Spleen (tissue), 11 donors: Measurements from ENCODE around the gene GTPBP1. TPM values are rescaled to one million over a fixed set of nuclear protein-coding genes. Genes with fewer than 3 reads are reported as not detected.

Experiments used
- DNase-seq: peaks from one replicate; pipeline ENCODE4 v3.0.0-alpha.2; 2020
- H3K27ac ChIP-seq, 8 donors: fragments of 200-600 bp; sonication (generic) in 7 of 8; 1 replicate in 4 of 8; 2 replicates in 4 of 8; pipeline versions ENCODE4 v1.5.0 to v1.8.0; 2016 to 2021; ENCODE audit warnings: inconsistent platforms in 4 of 8, mild to moderate bottlenecking in 4 of 8, moderate library complexity in 1 of 8
- H3K27me3 ChIP-seq, 7 donors: fragments of 200-600 bp; sonication (generic) in 6 of 7; replicated peaks in 1 of 7; 1 replicate in 4 of 7; 2 replicates in 3 of 7; pipeline versions ENCODE4 v1.5.0 to v1.8.0; 2016 to 2021; ENCODE audit warnings: inconsistent platforms in 3 of 7, mild to moderate bottlenecking in 1 of 7
- H3K36me3 ChIP-seq, 6 donors: fragments of 200-600 bp; sonication (generic) in 5 of 6; 1 replicate in 4 of 6; 2 replicates in 2 of 6; pipeline versions ENCODE4 v1.5.0 to v1.8.0; 2016 to 2021; ENCODE audit warnings: inconsistent platforms in 2 of 6
- H3K4me1 ChIP-seq, 6 donors: fragments of 200-600 bp; sonication (generic) in 5 of 6; 1 replicate in 3 of 6; 2 replicates in 3 of 6; pipeline versions ENCODE4 v1.5.0 to v1.8.0; 2016 to 2021; ENCODE audit warnings: inconsistent platforms in 3 of 6
- H3K4me3 ChIP-seq, 8 donors: fragments of 200-600 bp; sonication (generic) in 7 of 8; 1 replicate in 4 of 8; 2 replicates in 4 of 8; pipeline versions ENCODE4 v1.5.0 to v1.8.0; 2016 to 2021; ENCODE audit warnings: inconsistent platforms in 4 of 8, mild to moderate bottlenecking in 4 of 8, moderate library complexity in 2 of 8
- H3K9me3 ChIP-seq, 8 donors: fragments of 200-600 bp; sonication (generic) in 7 of 8; 1 replicate in 4 of 8; 2 replicates in 4 of 8; pipeline versions ENCODE4 v1.5.0 to v1.8.0; 2016 to 2021; ENCODE audit warnings: inconsistent platforms in 4 of 8
- POLR2A ChIP-seq, 3 donors: fragments of 450-650 bp; IDR thresholded peaks; one replicate each; pipeline ENCODE4 v1.5.1; 2017; ENCODE audit warnings: antibody characterized with exemption in 3 of 3, mild to moderate bottlenecking in 1 of 3
- POLR2AphosphoS5 ChIP-seq, 3 donors: sonication (generic); formaldehyde crosslinking; IDR thresholded peaks; one replicate each; pipeline ENCODE4 v1.5.1; 2017; ENCODE audit warnings: antibody characterized with exemption in 3 of 3
- WGBS, 5 donors: extraction: QIAGEN DNeasy Blood & Tissue Kit in 3 of 5; methylation state at CpG; one replicate each; pipeline versions ENCODE4 v1.1.5 to v1.1.7; 2013 to 2018; 5-methylcytosine and 5-hydroxymethylcytosine counted together
- intact Hi-C: fragments of 100-400 bp; cut with DNase I; formaldehyde crosslinking; loops from one replicate; pipeline ENCODE4 v1.15.0; 2023; ENCODE audit warnings: low total_unique reads
- polyA plus RNA-seq, 3 donors: library from polyadenylated mRNA; stranded (reverse); fragments of 200-250 nt; gene quantifications; one replicate each; pipeline ENCODE4 v1.2.1, GENCODE V29; 2013
- total RNA-seq, 7 donors: library from RNA; depleted of rRNA in 3 of 7; stranded (reverse); fragments of >200 nt in 3 of 7; fragmentation: NEBNext Ultra II Directional in 4 of 7; extraction: Animal tissue kit (Norgen Biotek cat#: 25700) in 4 of 7; gene quantifications; one replicate each; pipeline versions ENCODE4 v1.1.0 to v1.2.1, GENCODE V29; 2016 to 2021
- TF ChIP-seq, protein P1 (sequence below), 11 experiments: fragments of 200-600 bp in 7 of 11; fragments of 450-650 bp in 4 of 11; sonication (generic) in 4 of 11; IDR thresholded peaks in 8 of 11; conservative IDR thresholded peaks in 3 of 11; 1 replicate in 7 of 11; 2 replicates in 4 of 11; pipeline versions ENCODE4 v1.4.0 to v1.8.0; 2016 to 2021; ENCODE audit warnings: antibody characterized with exemption in 11 of 11, inconsistent platforms in 4 of 11, mild to moderate bottlenecking in 1 of 11
- donor health status: healthy with polysubstance abuse.
- donor health status: DM: no; HTN: no; CAD: no; lungs with moderate emphysema.
- donor health status: DM: no; HTN: no; CAD: no.
- donor health status: Bipolar disorder and iron deficiency.
- donor health status: healthy.
- donor health status: DM: no; HTN: no; CAD: no.
- donor health status: DM: yes; HTN: yes; CAD: no.

GTPBP1 gene
- total and polyA plus RNA-seq, 10 donors: 9.7 to 134 (median 91.3) TPM

DNA sequence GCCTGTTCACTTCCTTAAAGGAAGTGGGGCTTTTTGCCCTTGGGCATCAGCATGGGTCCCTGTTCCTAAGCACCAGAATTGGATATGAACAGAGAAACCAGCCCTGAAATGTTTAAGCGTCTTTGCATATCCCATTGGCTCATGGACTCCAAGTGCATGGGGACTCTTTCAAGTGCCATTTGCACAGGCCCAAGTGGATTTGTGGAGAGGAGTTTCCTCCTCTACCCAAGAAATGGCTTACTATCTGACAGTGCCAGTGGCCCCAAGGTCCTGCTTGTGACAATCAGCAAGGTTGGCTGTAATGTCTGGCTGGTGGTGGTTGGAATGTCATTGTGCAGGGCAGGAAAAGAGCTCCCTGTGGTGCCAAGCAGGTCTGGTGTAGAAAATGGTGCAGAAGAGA lies 20.0 kb upstream of the GTPBP1 start:
- DNase-seq: no peak
- TF ChIP-seq POLR2A (IDR thresholded peaks at IDR 0.05) (no peak), POLR2AphosphoS5 (IDR thresholded peaks at IDR 0.05) (no peak)
- TF ChIP-seq, protein P1, sequence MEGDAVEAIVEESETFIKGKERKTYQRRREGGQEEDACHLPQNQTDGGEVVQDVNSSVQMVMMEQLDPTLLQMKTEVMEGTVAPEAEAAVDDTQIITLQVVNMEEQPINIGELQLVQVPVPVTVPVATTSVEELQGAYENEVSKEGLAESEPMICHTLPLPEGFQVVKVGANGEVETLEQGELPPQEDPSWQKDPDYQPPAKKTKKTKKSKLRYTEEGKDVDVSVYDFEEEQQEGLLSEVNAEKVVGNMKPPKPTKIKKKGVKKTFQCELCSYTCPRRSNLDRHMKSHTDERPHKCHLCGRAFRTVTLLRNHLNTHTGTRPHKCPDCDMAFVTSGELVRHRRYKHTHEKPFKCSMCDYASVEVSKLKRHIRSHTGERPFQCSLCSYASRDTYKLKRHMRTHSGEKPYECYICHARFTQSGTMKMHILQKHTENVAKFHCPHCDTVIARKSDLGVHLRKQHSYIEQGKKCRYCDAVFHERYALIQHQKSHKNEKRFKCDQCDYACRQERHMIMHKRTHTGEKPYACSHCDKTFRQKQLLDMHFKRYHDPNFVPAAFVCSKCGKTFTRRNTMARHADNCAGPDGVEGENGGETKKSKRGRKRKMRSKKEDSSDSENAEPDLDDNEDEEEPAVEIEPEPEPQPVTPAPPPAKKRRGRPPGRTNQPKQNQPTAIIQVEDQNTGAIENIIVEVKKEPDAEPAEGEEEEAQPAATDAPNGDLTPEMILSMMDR (IDR thresholded peaks at IDR 0.05 in 8 of 11, conservative IDR thresholded peaks at IDR 0.05 in 3 of 11): no peak
- H3K4me1 ChIP-seq: peaks cover 6 to 31% (median 16%) of the 10 kb centered on the region in 6 donors
- intact Hi-C loops: no loop called here
- WGBS, 5 donors: 90 to 100% (median 92%) methylated on average over 1 of the region's 1 CpG
- H3K27me3 ChIP-seq: no peaks in the 10 kb centered on the region
- no peak overlapping the region for H3K27ac ChIP-seq
- no peaks in the 10 kb centered on the region for H3K9me3 ChIP-seq
- peaks cover 0 to 81% (median 65%) of the 10 kb centered on the region in 6 donors for H3K36me3 ChIP-seq
- H3K4me3 ChIP-seq: no peak overlapping the region

DNA sequence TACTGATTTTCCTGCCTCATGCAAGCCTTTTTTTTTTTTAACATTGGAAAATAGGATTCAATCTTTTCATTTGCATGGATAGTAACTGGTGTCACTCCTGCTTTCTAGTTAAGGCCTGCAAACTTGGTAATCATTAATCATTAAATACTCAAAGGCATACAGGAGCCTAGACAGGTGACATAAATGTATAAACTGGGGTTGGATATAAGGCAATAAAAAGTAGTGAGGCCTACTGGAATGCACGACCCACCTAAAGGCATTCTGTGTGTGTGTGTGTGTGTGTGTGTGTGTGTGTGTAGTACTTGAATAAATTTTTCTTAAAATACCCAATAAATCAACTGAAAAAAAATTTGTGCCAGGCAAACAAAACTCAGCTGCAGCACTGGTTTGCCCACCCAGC lies 16.1 kb upstream of the GTPBP1 start:
- intact Hi-C loops: no loop called here
- Histone ChIP-seq H3K9me3 (no peaks in the 10 kb centered on the region), H3K4me1 (peaks cover 0 to 17% (median 7%) of the 10 kb centered on the region in 6 donors), H3K4me3 (no peak overlapping the region), H3K27me3 (no peaks in the 10 kb centered on the region), H3K27ac (no peak overlapping the region), H3K36me3 (peaks cover 0 to 98% (median 54%) of the 10 kb centered on the region in 6 donors)
- TF ChIP-seq, protein P1 (IDR thresholded peaks at IDR 0.05 in 8 of 11, conservative IDR thresholded peaks at IDR 0.05 in 3 of 11): no peak
- TF ChIP-seq POLR2A (IDR thresholded peaks at IDR 0.05): no peak
- no peak for TF ChIP-seq POLR2AphosphoS5 (IDR thresholded peaks at IDR 0.05)
- no peak for DNase-seq
- WGBS, 5 donors: 75 to 93% (median 86%) methylated on average over 1 of the region's 1 CpG

DNA sequence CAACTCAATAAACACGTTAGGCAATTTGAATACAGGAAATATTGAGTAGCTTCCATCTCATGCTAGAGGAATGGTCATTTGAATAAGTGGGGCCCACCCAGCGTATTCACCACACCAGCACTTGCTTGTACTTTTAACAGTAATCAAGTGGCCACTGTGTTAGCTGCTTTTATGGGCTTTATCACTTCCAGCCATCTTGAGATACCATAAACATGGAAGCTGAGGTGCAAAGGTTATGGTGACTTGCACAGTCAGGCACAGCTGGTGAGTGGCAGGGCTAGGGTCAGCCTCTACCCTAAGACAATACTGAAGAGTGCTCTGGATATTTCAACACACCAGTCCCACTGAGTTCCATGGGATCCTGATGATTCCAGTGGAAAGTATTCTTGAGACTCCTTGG lies 11.7 kb upstream of the GTPBP1 start:
- WGBS, 5 donors: 66 to 75% (median 71%) methylated on average over 2 of the region's 2 CpGs
- Histone ChIP-seq H3K4me3 (no peak overlapping the region), H3K27me3 (no peaks in the 10 kb centered on the region), H3K27ac (peak overlapping the region in 1 of 8 donors; percentile 14), H3K36me3 (peaks cover 0 to 58% (median 13%) of the 10 kb centered on the region in 6 donors), H3K4me1 (peaks cover 29 to 59% (median 44%) of the 10 kb centered on the region in 6 donors), H3K9me3 (no peaks in the 10 kb centered on the region)
- DNase-seq: no peak
- intact Hi-C loops: no loop called here
- no peak for TF ChIP-seq POLR2AphosphoS5 (IDR thresholded peaks at IDR 0.05)
- TF ChIP-seq POLR2A (IDR thresholded peaks at IDR 0.05): no peak
- TF ChIP-seq, protein P1 (IDR thresholded peaks at IDR 0.05 in 8 of 11, conservative IDR thresholded peaks at IDR 0.05 in 3 of 11): no peak

DNA sequence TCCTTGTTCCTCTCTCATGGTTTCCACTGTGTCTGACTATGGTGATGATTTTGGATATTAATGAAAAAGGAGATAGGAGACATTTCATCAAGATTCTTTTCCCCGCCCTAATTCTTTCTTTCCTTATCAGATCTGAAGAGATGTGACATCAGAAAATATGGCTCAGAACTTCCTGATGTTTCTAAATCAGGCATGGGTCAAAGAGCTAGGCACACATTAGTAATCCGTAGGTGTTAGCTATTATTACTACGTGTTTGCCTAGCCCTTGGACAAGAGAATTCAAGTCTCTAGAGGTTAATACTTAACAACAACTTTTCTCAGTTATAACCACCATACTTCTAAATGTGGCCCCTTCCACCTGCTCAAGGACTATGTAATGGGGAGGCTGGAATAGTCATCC lies 10.8 kb upstream of the GTPBP1 start:
- Histone ChIP-seq H3K36me3 (peaks cover 0 to 49% (median 8%) of the 10 kb centered on the region in 6 donors), H3K27ac (no peak overlapping the region), H3K4me3 (no peak overlapping the region), H3K9me3 (no peaks in the 10 kb centered on the region), H3K4me1 (peaks cover 38 to 63% (median 51%) of the 10 kb centered on the region in 6 donors), H3K27me3 (no peaks in the 10 kb centered on the region)
- no peak for DNase-seq
- intact Hi-C loops: no loop called here
- TF ChIP-seq POLR2AphosphoS5 (IDR thresholded peaks at IDR 0.05) (no peak), POLR2A (IDR thresholded peaks at IDR 0.05) (no peak)
- TF ChIP-seq, protein P1 (IDR thresholded peaks at IDR 0.05 in 8 of 11, conservative IDR thresholded peaks at IDR 0.05 in 3 of 11): no peak
- 70 to 86% (median 76%) methylated on average over 3 of the region's 3 CpGs for WGBS, 5 donors
